Measurements from ENCODE around the gene ENTPD6.

Gene ENTPD6

GRCh38 chr20:25188218-25188617 is 7.3 kb upstream of the ENTPD6 start:
- DNase-seq = no peak

GRCh38 chr20:25191051-25191450 is 4.5 kb upstream of the ENTPD6 start:
- no peak for DNase-seq

GRCh38 chr20:25191689-25192088 is 3.8 kb upstream of the ENTPD6 start:
- DNase-seq = no peak

- no peak for DNase-seq
These were observed 1.7 kb upstream of the ENTPD6 start for GRCh38 chr20:25193843-25194242.

- DNase-seq = no peak
These were observed 1.1 kb upstream of the ENTPD6 start for GRCh38 chr20:25194333-25194972.

- peak; percentile 32 to 67 for DNase-seq
These were observed 662 bp downstream of the ENTPD6 start for GRCh38 chr20:25195962-25196785.

GRCh38 chr20:25196786-25197120 is 1.2 kb downstream of the ENTPD6 start:
- peak in 1 of 2 experiments; percentile 67 for DNase-seq

GRCh38 chr20:25197183-25197869 is 1.8 kb downstream of the ENTPD6 start:
- DNase-seq = no peak

- no peak for DNase-seq
These were observed 2.3 kb downstream of the ENTPD6 start for GRCh38 chr20:25197870-25198190.

- DNase-seq = no peak
These were observed 3.3 kb downstream of the ENTPD6 start for GRCh38 chr20:25198663-25199383.

- peak; percentile 46 to 79 for DNase-seq
These were observed 4.2 kb downstream of the ENTPD6 start for GRCh38 chr20:25199473-25200260.

GRCh38 chr20:25203089-25203488 is 7.6 kb downstream of the ENTPD6 start:
- no peak for DNase-seq

- DNase-seq = no peak
These were observed 8.4 kb downstream of the ENTPD6 start for GRCh38 chr20:25203871-25204320.

GRCh38 chr20:25204550-25205276 is 9.2 kb downstream of the ENTPD6 start:
- no peak for DNase-seq

- no peak for DNase-seq
These were observed 10.0 kb downstream of the ENTPD6 start for GRCh38 chr20:25205277-25206062.

GRCh38 chr20:25206063-25206403 is 10.5 kb downstream of the ENTPD6 start:
- no peak for DNase-seq

GRCh38 chr20:25206548-25206947 is 11.0 kb downstream of the ENTPD6 start:
- no peak for DNase-seq

GRCh38 chr20:25207149-25207959 is 11.8 kb downstream of the ENTPD6 start:
- DNase-seq = no peak

- no peak for DNase-seq
These were observed 12.5 kb downstream of the ENTPD6 start for GRCh38 chr20:25207960-25208534.

GRCh38 chr20:25209400-25209799 is 13.9 kb downstream of the ENTPD6 start:
- no peak for DNase-seq

Measured in NCI-H524 (cell line).